Left lung (tissue), 14 donors: ENCODE measurements around the gene BLTP2. TPM values are rescaled to one million over a fixed set of nuclear protein-coding genes. Genes with fewer than 3 reads are reported as not detected.
A peak's percentile ranks its signal among the peaks of the same experiment; 100 is the strongest.

Experiments used
- ATAC-seq: fragments of 200-7000 bp; cut with Tn5 transposase; one replicate; pipeline ENCODE4 v1.9.1; 2020; ENCODE audit warnings: moderate library complexity
- DNase-seq, 4 donors: peaks; one replicate each; pipeline ENCODE4 v3.0.0-alpha.2; 2013 to 2020
- H3K27ac ChIP-seq, 2 donors: fragments of 200-600 bp; sonication (generic) in 1 of 2; one replicate each; pipeline versions ENCODE4 v1.5.0 to v1.8.0; 2020 to 2021
- H3K27me3 ChIP-seq, 2 donors: fragments of 200-600 bp; sonication (generic) in 1 of 2; one replicate each; pipeline versions ENCODE4 v1.5.0 to v1.8.0; 2020 to 2021
- H3K36me3 ChIP-seq, 2 donors: fragments of 200-600 bp; sonication (generic) in 1 of 2; one replicate each; pipeline versions ENCODE4 v1.5.0 to v1.8.0; 2020 to 2021
- H3K4me1 ChIP-seq, 2 donors: fragments of 200-600 bp; one replicate each; pipeline ENCODE4 v1.8.0; 2021
- H3K4me3 ChIP-seq, 2 donors: fragments of 200-600 bp; sonication (generic) in 1 of 2; one replicate each; pipeline versions ENCODE4 v1.5.0 to v1.8.0; 2020 to 2021; ENCODE audit warnings: mild to moderate bottlenecking in 1 of 2
- H3K9me3 ChIP-seq, 2 donors: fragments of 200-600 bp; sonication (generic) in 1 of 2; one replicate each; pipeline versions ENCODE4 v1.5.0 to v1.8.0; 2020 to 2021
- CTCF ChIP-seq, 2 donors: fragments of 200-600 bp; sonication (generic) in 1 of 2; IDR thresholded peaks; one replicate each; pipeline versions ENCODE4 v1.5.0 to v1.8.0; 2021; ENCODE audit warnings: antibody characterized with exemption in 2 of 2
- intact Hi-C, 2 donors: fragments of 100-400 bp; cut with DNase I; formaldehyde crosslinking; loops; one replicate each; pipeline versions ENCODE4 v1.11.2 to v1.14.2; 2022
- long read RNA-seq, 12 donors: library from polyadenylated mRNA in 2 of 12; unstranded in 2 of 12; transcript quantifications; one replicate each; pipeline ENCODE4 v2.0.0 and lab custom pipeline, GENCODE V29; 2019 to 2026
- polyA plus RNA-seq, 6 donors: library from polyadenylated mRNA; unstranded; fragments of 120-200 nt; gene quantifications; one replicate each; pipeline ENCODE4 v1.2.1, GENCODE V29; 2013; ENCODE audit not compliant: insufficient read length in 6 of 6
- total RNA-seq, 2 donors: library from RNA; stranded (reverse); fragmentation: NEBNext Ultra II Directional; extraction: Animal tissue kit (Norgen Biotek cat#: 25700); gene quantifications; one replicate each; pipeline ENCODE4 v1.2.1, GENCODE V29; 2021
- donor health status: DM: no; HTN: yes; CAD: no.
- donor health status: DM: no; HTN: no; CAD: no.

BLTP2 gene
- total RNA-seq (100 to 1,000 TPM; 139 to 184 TPM), polyA plus RNA-seq (100 to 1,000 TPM in 1 of 6 donors, 10 to 100 TPM in 5; 86.8 to 109 (median 92.7) TPM)
- long read RNA-seq, donor 1, full-length matches to known transcripts: 10 of 29 reads
- long read RNA-seq, donor 1, partial matches to known transcripts: 19 of 29 reads
- long read RNA-seq, donor 1, other reads (novel, unspliced or antisense): 0 of 29 reads
- long read RNA-seq, donor 2, transcript KIAA0100-210 (11 exons, 1,582 nt): major isoform, 5 of 19 reads
- long read RNA-seq, donor 2, partial matches to known transcripts: 11 of 19 reads
- long read RNA-seq, donor 2, other reads (novel, unspliced or antisense): 0 of 19 reads
- long read RNA-seq, donor 3, partial matches to known transcripts: 4,549 of 4,809 reads
- long read RNA-seq, donor 3, other reads (novel, unspliced or antisense): 257 of 4,809 reads
- long read RNA-seq, donor 4, transcript KIAA0100-210 (11 exons, 1,582 nt): major isoform, 9 of 11 reads
- long read RNA-seq, donor 4, partial matches to known transcripts: 0 of 11 reads
- long read RNA-seq, donor 4, other reads (novel, unspliced or antisense): 2 of 11 reads
- long read RNA-seq, donor 5, partial matches to known transcripts: 0 of 4 reads
- long read RNA-seq, donor 5, other reads (novel, unspliced or antisense): 0 of 4 reads
- long read RNA-seq, donor 6, full-length matches to known transcripts: 4 of 9 reads
- long read RNA-seq, donor 6, partial matches to known transcripts: 5 of 9 reads
- long read RNA-seq, donor 6, other reads (novel, unspliced or antisense): 0 of 9 reads
- long read RNA-seq, donor 7, partial matches to known transcripts: 0 of 2 reads
- long read RNA-seq, donor 7, other reads (novel, unspliced or antisense): 0 of 2 reads
- long read RNA-seq, donor 8, full-length matches to known transcripts: 5 of 3,766 reads
- long read RNA-seq, donor 8, partial matches to known transcripts: 3,556 of 3,766 reads
- long read RNA-seq, donor 8, other reads (novel, unspliced or antisense): 205 of 3,766 reads
- long read RNA-seq, donor 9: 0 reads
- long read RNA-seq, donor 10, partial matches to known transcripts: 0 of 4 reads
- long read RNA-seq, donor 10, other reads (novel, unspliced or antisense): 0 of 4 reads
- long read RNA-seq, donor 11: 0 reads
- long read RNA-seq, donor 12, transcript KIAA0100-210 (11 exons, 1,582 nt): major isoform, 6 of 12 reads
- long read RNA-seq, donor 12, partial matches to known transcripts: 5 of 12 reads
- long read RNA-seq, donor 12, other reads (novel, unspliced or antisense): 0 of 12 reads

- Histone ChIP-seq H3K27ac (peak within 1 kb of the TSS; percentile 92), H3K9me3 (no peaks in the 10 kb centered on the region), H3K27me3 (no peaks in the 10 kb centered on the region), H3K4me1 (peaks cover 29 to 46% of the 10 kb centered on the region in 2 donors), H3K36me3 (peaks cover 3 to 54% of the 10 kb centered on the region in 2 donors), H3K4me3 (peak within 1 kb of the TSS; percentile 86 to 97)
- intact Hi-C loops: no loop called here
- ATAC-seq (peak; percentile 97), DNase-seq (peak; percentile 94 to 99 (median 98))
- no peak for TF ChIP-seq CTCF (IDR thresholded peaks at IDR 0.05)
Observed at GRCh38 chr17:28644787-28645575, at the start of gene BLTP2. Gene BLTP2, minus strand, starts transcription at chr17:28645158. Its CDS starts 102 bp downstream, at chr17:28645056.

GRCh38 chr17:28693869-28694268, 48.9 kb upstream of the BLTP2 start:
- ATAC-seq (no peak), DNase-seq (no peak)
- Histone ChIP-seq H3K4me3 (no peak overlapping the region), H3K36me3 (peaks cover 0 to 100% of the 10 kb centered on the region in 2 donors), H3K27ac (no peak overlapping the region), H3K27me3 (no peaks in the 10 kb centered on the region), H3K9me3 (no peaks in the 10 kb centered on the region), H3K4me1 (no peaks in the 10 kb centered on the region)
- no peak for TF ChIP-seq CTCF (IDR thresholded peaks at IDR 0.05)
- intact Hi-C loops: no loop called here

- no peak overlapping the region for H3K27ac ChIP-seq
- H3K36me3 ChIP-seq: peaks cover 0 to 100% of the 10 kb centered on the region in 2 donors
- H3K27me3 ChIP-seq: no peaks in the 10 kb centered on the region
- no peak for ATAC-seq
- no peak overlapping the region for H3K4me3 ChIP-seq
- no peaks in the 10 kb centered on the region for H3K9me3 ChIP-seq
- no peaks in the 10 kb centered on the region for H3K4me1 ChIP-seq
- DNase-seq: no peak
- TF ChIP-seq CTCF (IDR thresholded peaks at IDR 0.05): no peak
- intact Hi-C loops: no loop called here
Observed at GRCh38 chr17:28689011-28689410, 44.1 kb upstream of the BLTP2 start.

GRCh38 chr17:28688481-28688880, 43.5 kb upstream of the BLTP2 start:
- Histone ChIP-seq H3K9me3 (no peaks in the 10 kb centered on the region), H3K4me3 (no peak overlapping the region), H3K27me3 (no peaks in the 10 kb centered on the region), H3K36me3 (peaks cover 0 to 100% of the 10 kb centered on the region in 2 donors), H3K27ac (no peak overlapping the region), H3K4me1 (no peaks in the 10 kb centered on the region)
- DNase-seq: no peak
- intact Hi-C loops: no loop called here
- no peak for TF ChIP-seq CTCF (IDR thresholded peaks at IDR 0.05)
- no peak for ATAC-seq
